Esophagus (tissue), 2 donors: ENCODE data around the gene TLCD2. TPM values are rescaled to one million over a fixed set of nuclear protein-coding genes. Genes with fewer than 3 reads are reported as not detected.
"Not testable (repeated sequence)": the region's sequence is repeated elsewhere in the genome, so short reads cannot be mapped to it uniquely, and the experiment has no call there.

ENCODE experiments used
- H3K27ac ChIP-seq, 2 donors: one replicate each; pipeline ENCODE4 v1.5.1; 2013; ENCODE audit warnings: low read depth in 2 of 2, mild to moderate bottlenecking in 2 of 2, inconsistent platforms in 1 of 2, low read length in 1 of 2, moderate library complexity in 1 of 2
- H3K27me3 ChIP-seq, 2 donors: one replicate each; pipeline ENCODE4 v1.6.1; 2013; ENCODE audit warnings: low read length in 2 of 2, control low read depth in 1 of 2, mild to moderate bottlenecking in 1 of 2; ENCODE audit not compliant: insufficient read depth in 2 of 2, control insufficient read depth in 1 of 2
- H3K36me3 ChIP-seq, 2 donors: one replicate each; pipeline ENCODE4 v1.6.1; 2013; ENCODE audit warnings: low read length in 1 of 2; ENCODE audit not compliant: control insufficient read depth in 2 of 2, insufficient read depth in 2 of 2
- H3K4me1 ChIP-seq, 2 donors: one replicate each; pipeline ENCODE4 v1.6.1; 2013; ENCODE audit warnings: low read length in 1 of 2; ENCODE audit not compliant: control insufficient read depth in 2 of 2, insufficient read depth in 2 of 2
- H3K4me3 ChIP-seq, 2 donors: one replicate each; pipeline ENCODE4 v1.5.1; 2013; ENCODE audit warnings: low read length in 2 of 2, mild to moderate bottlenecking in 2 of 2, low read depth in 1 of 2, moderate library complexity in 1 of 2
- H3K9me3 ChIP-seq, 2 donors: one replicate each; pipeline ENCODE4 v1.6.1; 2013; ENCODE audit warnings: mild to moderate bottlenecking in 2 of 2, low read depth in 1 of 2, low read length in 1 of 2, moderate library complexity in 1 of 2; ENCODE audit not compliant: control insufficient read depth in 2 of 2, insufficient read depth in 1 of 2
- WGBS, 2 donors: extraction: QIAGEN DNeasy Blood & Tissue Kit; methylation state at CpG; one replicate each; pipeline ENCODE4 v1.1.7; 2013; 5-methylcytosine and 5-hydroxymethylcytosine counted together
- polyA plus RNA-seq, 2 donors: library from polyadenylated mRNA; stranded (reverse); fragments of 200-250 nt; gene quantifications; one replicate each; pipeline ENCODE4 v1.2.3, GENCODE V29; 2013
- donor health status: healthy with polysubstance abuse.
- donor health status: Bipolar disorder and iron deficiency.

TLCD2 gene
- polyA plus RNA-seq, 2 donors, result 3.6 to 3.8 TPM

DNA sequence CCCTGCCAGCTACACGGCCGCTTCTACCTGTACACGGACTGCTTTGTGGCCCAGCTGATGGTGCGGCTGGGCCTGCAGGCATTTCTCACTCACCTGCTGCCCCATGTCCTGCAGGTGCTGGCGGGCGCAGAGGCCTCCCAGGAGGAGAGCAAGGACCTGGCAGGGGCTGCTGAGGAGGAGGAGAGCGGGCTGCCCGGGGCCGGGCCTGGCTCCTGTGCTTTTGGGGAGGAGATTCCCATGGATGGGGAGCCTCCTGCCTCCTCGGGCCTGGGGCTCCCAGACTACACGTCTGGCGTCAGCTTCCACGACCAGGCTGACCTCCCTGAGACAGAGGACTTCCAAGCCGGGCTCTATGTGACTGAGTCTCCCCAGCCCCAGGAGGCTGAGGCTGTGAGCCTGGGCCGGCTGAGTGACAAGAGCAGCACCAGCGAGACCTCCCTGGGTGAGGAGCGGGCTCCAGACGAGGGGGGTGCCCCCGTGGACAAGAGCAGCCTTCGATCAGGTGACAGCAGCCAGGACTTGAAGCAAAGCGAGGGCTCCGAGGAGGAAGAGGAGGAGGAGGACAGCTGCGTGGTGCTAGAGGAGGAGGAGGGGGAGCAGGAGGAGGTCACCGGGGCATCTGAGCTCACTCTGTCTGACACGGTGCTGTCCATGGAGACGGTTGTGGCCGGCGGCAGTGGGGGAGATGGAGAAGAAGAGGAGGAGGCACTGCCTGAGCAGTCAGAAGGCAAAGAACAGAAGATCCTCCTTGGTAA lies 17.9 kb upstream of the TLCD2 start:
- Histone ChIP-seq H3K27me3 (no peaks in the 10 kb centered on the region), H3K4me3 (no peak overlapping the region), H3K4me1 (peaks cover 8 to 9% of the 10 kb centered on the region in 2 donors), H3K9me3 (no peaks in the 10 kb centered on the region), H3K27ac (no peak overlapping the region), H3K36me3 (peaks cover 2 to 33% of the 10 kb centered on the region in 2 donors)
- WGBS, 2 donors, result 87 to 90% methylated on average over 28 of the region's 28 CpGs

DNA sequence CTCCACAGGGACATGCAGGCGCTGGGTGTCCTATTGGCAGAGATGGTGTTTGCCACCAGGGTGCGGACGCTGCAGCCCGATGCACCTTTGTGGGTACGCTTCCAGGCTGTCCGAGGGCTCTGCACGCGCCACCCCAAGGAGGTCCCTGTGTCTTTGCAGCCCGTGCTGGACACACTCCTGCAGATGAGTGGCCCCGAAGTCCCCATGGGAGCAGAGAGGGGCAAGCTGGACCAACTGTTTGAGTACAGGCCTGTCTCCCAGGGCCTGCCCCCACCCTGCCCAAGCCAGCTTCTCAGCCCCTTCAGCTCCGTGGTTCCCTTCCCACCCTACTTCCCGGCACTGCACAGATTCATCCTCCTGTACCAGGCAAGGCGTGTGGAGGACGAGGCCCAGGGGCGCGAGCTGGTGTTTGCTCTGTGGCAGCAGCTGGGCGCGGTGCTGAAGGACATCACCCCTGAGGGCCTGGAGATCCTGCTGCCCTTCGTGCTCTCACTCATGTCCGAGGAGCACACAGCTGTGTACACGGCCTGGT lies 17.1 kb upstream of the TLCD2 start:
- H3K27ac ChIP-seq, result no peak overlapping the region
- no peak overlapping the region for H3K4me3 ChIP-seq
- H3K36me3 ChIP-seq, result peaks cover 2 to 30% of the 10 kb centered on the region in 2 donors
- H3K9me3 ChIP-seq, result no peaks in the 10 kb centered on the region
- peaks cover 8 to 9% of the 10 kb centered on the region in 2 donors for H3K4me1 ChIP-seq
- WGBS, 2 donors, result 86 to 90% methylated on average over 21 of the region's 21 CpGs
- H3K27me3 ChIP-seq, result no peaks in the 10 kb centered on the region

DNA sequence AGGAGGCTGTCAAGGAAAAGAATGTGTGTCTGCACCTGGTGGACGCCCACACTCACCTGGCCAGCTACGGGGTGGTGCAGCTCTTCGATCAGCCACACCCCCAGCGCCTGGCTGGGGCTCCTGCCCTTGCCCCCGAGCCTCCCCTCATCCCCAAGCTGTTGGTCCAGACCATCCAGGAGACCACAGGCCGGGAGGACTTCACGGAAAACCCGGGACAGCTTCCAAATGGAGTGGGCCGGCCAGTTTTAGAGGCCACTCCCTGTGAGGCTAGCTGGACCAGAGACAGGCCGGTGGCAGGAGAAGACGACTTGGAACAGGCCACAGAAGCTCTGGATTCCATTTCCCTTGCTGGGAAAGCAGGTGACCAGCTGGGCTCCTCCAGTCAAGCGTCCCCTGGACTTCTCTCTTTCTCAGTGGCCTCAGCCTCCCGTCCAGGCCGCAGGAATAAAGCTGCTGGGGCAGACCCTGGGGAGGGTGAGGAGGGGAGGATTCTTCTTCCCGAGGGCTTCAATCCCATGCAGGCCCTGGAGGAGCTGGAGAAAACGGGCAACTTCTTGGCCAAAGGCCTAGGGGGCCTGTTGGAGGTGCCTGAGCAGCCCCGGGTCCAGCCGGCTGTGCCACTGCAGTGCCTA lies 16.6 kb upstream of the TLCD2 start:
- Histone ChIP-seq H3K4me3 (no peak overlapping the region), H3K27me3 (no peaks in the 10 kb centered on the region), H3K9me3 (no peaks in the 10 kb centered on the region), H3K4me1 (peaks cover 8 to 9% of the 10 kb centered on the region in 2 donors), H3K27ac (no peak overlapping the region), H3K36me3 (peaks cover 2 to 30% of the 10 kb centered on the region in 2 donors)
- 79 to 84% methylated on average over 18 of the region's 18 CpGs for WGBS, 2 donors

DNA sequence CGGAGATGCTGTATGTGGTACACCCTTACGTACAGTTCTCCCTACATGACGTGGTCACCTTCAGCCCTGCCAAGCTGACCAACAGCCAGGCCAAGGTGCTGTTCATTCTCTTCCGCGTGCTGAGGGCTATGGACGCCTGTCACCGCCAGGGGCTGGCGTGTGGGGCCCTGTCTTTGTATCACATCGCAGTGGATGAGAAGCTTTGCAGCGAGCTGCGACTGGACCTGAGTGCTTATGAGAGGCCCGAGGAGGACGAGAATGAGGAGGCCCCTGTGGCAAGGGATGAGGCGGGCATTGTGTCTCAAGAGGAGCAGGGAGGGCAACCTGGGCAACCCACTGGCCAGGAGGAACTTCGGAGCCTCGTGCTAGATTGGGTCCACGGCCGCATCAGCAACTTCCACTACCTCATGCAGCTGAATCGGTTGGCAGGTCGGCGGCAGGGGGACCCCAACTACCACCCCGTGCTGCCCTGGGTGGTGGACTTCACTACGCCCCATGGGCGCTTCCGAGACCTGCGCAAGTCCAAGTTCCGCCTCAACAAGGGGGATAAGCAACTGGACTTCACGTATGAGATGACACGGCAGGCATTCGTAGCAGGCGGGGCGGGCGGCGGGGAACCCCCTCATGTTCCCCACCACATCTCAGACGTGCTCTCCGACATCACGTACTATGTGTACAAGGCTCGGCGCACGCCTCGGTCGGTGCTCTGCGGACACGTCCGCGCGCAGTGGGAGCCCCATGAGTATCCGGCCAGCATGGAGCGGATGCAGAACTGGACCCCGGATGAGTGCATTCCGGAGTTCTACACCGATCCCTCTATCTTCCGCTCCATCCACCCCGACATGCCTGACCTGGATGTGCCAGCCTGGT lies 15.7 kb upstream of the TLCD2 start:
- Histone ChIP-seq H3K4me3 (peak overlapping the region in 1 of 2 donors; percentile 69), H3K27ac (no peak overlapping the region), H3K4me1 (peaks cover 8 to 9% of the 10 kb centered on the region in 2 donors)

DNA sequence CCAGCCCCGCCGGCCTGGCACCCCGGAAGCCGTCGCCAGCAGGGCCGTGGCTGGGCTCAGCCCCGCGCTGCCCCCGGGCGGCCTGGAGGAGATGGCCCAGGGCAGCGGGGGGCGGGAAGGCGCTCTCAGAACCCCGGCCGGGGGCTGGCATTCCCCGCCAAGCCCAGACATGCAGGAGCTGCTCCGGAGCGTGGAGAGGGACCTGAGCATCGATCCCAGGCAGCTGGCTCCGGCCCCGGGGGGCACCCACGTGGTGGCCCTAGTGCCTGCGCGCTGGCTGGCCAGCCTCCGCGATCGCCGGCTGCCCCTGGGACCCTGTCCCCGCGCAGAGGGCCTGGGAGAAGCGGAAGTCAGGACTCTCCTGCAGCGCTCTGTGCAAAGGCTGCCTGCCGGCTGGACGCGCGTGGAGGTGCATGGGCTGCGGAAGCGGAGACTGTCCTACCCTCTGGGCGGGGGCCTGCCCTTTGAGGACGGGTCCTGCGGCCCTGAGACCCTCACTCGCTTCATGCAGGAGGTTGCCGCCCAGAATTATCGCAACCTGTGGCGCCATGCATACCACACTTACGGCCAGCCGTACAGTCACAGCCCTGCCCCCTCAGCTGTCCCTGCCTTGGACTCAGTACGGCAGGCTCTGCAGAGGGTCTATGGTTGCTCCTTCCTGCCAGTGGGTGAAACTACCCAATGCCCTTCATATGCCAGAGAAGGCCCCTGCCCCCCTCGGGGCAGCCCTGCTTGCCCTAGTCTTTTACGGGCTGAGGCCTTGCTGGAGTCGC lies 14.9 kb upstream of the TLCD2 start:
- H3K9me3 ChIP-seq, result no peaks in the 10 kb centered on the region
- H3K4me1 ChIP-seq, result peaks cover 8 to 9% of the 10 kb centered on the region in 2 donors
- H3K27ac ChIP-seq, result peak overlapping the region in 1 of 2 donors; percentile 87
- 11 to 13% methylated on average over 48 to 51 of the region's 51 CpGs for WGBS, 2 donors
- H3K27me3 ChIP-seq, result no peaks in the 10 kb centered on the region
- H3K4me3 ChIP-seq, result peak overlapping the region; percentile 51 to 69
- peaks cover 2 to 25% of the 10 kb centered on the region in 2 donors for H3K36me3 ChIP-seq

More for the DNA sequence above, 15.7 kb upstream of the TLCD2 start:
- Histone ChIP-seq H3K27me3 (no peaks in the 10 kb centered on the region), H3K36me3 (peaks cover 2 to 28% of the 10 kb centered on the region in 2 donors), H3K9me3 (no peaks in the 10 kb centered on the region)
- WGBS, 2 donors, result 92 to 93% methylated on average over 54 of the region's 54 CpGs

DNA sequence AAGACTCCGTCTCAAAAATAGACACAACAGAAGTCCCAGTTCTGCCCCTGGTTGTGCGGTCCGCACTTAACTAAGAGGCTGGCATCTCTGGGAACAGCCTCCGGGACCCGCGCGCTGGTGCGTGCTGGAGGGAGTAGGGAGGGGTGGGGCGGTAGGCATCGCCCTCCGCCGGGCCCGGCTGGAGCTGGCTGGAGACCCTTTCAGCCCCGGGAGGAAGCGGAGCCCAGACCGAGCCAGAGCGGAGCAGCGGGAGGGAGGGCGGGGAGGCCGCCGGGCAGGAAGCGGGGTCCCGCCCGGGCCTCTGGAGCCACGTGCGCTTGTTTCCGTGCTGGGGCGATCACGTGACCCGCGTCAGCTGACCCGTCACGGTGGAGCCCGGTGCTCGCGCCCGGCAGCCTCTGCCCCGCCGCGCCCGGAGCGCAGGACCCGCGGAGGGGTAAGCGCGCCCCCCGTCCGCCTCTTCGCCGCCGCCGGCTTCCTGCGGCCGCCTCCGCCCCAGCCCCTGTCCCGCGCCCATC lies 14.2 kb upstream of the TLCD2 start, which contains the start of gene WDR81:
TSS of gene WDR81 (plus strand) at position 354 of the 518 bp plus-strand sequence. CDS start 256 bp downstream, outside the sequence.
- Histone ChIP-seq H3K9me3 (no peaks in the 10 kb centered on the region), H3K4me1 (peaks cover 8 to 9% of the 10 kb centered on the region in 2 donors), H3K4me3 (peak within 1 kb of the TSS; percentile 51 to 69), H3K36me3 (peaks cover 2 to 25% of the 10 kb centered on the region in 2 donors), H3K27me3 (no peaks in the 10 kb centered on the region), H3K27ac (peak within 1 kb of the TSS; percentile 84 to 87)
- WGBS, 2 donors, result 0 to 1% methylated on average over 38 to 57 of the region's 57 CpGs

DNA sequence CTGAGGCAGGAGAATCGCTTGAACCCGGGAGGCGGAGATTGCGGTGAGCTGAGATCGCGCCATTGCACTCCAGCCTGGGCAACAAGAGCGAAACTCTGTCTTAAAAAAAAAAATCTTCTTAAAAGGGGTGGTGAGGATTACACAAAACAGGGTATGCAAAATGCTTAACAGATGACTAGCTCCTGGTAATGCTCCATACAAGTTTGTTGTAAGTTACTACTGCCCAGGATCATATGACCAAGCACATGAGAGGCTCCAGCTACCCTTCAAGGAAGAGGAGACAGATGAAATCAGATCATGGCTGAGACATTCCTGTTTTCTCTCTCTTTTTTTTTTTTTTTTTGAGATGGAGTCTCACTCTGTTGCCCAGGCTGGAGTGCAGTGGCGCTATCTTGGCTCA lies 11.8 kb upstream of the TLCD2 start:
- H3K36me3 ChIP-seq, result peaks cover 0 to 10% of the 10 kb centered on the region in 2 donors
- H3K27ac ChIP-seq, H3K4me3 ChIP-seq, H3K27me3 ChIP-seq, H3K9me3 ChIP-seq, H3K4me1 ChIP-seq: not testable (repeated sequence)
- 98% methylated on average over 7 to 8 of the region's 8 CpGs for WGBS, 2 donors

DNA sequence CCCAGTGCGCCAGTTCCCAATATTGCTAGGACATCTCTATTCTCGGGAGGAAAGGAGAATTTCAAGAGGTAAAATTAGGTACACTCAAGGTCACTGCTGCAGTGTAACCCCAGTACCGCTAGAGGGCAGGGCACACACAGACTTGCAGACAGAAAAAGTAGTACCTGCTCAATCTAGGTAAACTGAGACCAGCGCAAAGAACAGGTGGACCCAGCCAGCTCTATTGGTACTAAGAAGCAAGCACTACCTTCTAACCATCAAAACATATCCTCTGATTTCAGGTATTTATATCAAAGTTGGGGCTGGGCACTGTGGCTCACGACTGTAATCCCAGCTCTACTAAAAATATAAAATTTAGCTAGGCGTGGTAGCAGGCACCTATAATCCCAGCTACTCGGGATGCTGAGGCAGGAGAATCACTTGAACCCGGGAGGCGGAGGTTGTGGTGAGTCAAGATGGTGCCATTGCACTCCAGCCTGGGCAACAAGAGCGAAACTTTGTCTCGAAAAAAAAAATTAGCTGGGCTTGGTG lies 10.7 kb upstream of the TLCD2 start:
- no peaks in the 10 kb centered on the region for H3K36me3 ChIP-seq
- H3K27me3 ChIP-seq, result no peaks in the 10 kb centered on the region
- no peak overlapping the region for H3K4me3 ChIP-seq
- H3K27ac ChIP-seq, result no peak overlapping the region
- no peaks in the 10 kb centered on the region for H3K9me3 ChIP-seq
- 27 to 35% methylated on average over 11 of the region's 11 CpGs for WGBS, 2 donors
- peaks cover 6 to 8% of the 10 kb centered on the region in 2 donors for H3K4me1 ChIP-seq
